B cell (primary cell): ENCODE data around the gene CACUL1.

Experiments used
- CTCF ChIP-seq: fragments of 200-600 bp; IDR thresholded peaks from one replicate; pipeline ENCODE4 v1.8.0; 2022; ENCODE audit warnings: antibody characterized with exemption, mild to moderate bottlenecking
- EZH2 ChIP-seq: IDR thresholded peaks from 2 replicates; pipeline ENCODE4 v1.6.1; 2012; ENCODE audit warnings: borderline replicate concordance, low read depth, mild to moderate bottlenecking, moderate library complexity, low read length; ENCODE audit not compliant: insufficient read depth, poor library complexity, severe bottlenecking

GRCh38 chr10:118664321-118664720, 90.4 kb downstream of the CACUL1 start:
- TF ChIP-seq CTCF (no peak), EZH2 (no peak)
